ENCODE measurements around the gene PHACTR3. TPM values are rescaled to one million over a fixed set of nuclear protein-coding genes. Genes with fewer than 3 reads are reported as not detected.

PHACTR3 gene
- polyA plus RNA-seq, 2 of the 4 experiments (the other 2 are of a cell fraction), result not detected

- ChIA-PET POLR2A (no interaction called here), CTCF (interaction anchor here (0.7 kb wide), 1 partner anchor 63 kb away, joined by 3 read pairs; no protein-coding TSS in a partner anchor)
- WGBS (ENCODE audit: missing lambda C conversion rate), result 37% methylated on average over 10 of the region's 10 CpGs
- FAIRE-seq (no peak), DNase-seq (ENCODE audit: low read depth in 1 of 2, low spot score in 1 of 2) (no peak), ATAC-seq (no peak)
- H3K4me3 ChIP-seq, result no peak overlapping the region
- no peaks in the 10 kb centered on the region for H3K4me1 ChIP-seq
- H3K27ac ChIP-seq, result no peak overlapping the region
- TF ChIP-seq RAD21 (conservative IDR thresholded peaks at IDR 0.05 in 1 of 2, IDR thresholded peaks at IDR 0.05 in 1 of 2), result no peak
- no peak for TF ChIP-seq EP300 (IDR thresholded peaks at IDR 0.05)
- TF ChIP-seq JUNB (IDR thresholded peaks at IDR 0.05), result no peak
- TF ChIP-seq SREBF2 (IDR thresholded peaks at IDR 0.05), result no peak
- TF ChIP-seq CEBPB (IDR thresholded peaks at IDR 0.05), result no peak
- TF ChIP-seq, protein P1, sequence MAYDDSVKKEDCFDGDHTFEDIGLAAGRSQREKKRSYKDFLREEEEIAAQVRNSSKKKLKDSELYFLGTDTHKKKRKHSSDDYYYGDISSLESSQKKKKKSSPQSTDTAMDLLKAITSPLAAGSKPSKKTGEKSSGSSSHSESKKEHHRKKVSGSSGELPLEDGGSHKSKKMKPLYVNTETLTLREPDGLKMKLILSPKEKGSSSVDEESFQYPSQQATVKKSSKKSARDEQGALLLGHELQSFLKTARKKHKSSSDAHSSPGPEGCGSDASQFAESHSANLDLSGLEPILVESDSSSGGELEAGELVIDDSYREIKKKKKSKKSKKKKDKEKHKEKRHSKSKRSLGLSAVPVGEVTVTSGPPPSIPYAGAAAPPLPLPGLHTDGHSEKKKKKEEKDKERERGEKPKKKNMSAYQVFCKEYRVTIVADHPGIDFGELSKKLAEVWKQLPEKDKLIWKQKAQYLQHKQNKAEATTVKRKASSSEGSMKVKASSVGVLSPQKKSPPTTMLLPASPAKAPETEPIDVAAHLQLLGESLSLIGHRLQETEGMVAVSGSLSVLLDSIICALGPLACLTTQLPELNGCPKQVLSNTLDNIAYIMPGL (CRISPR knock-in tag; IDR thresholded peaks at IDR 0.05; ENCODE audit: borderline replicate concordance), result no peak
- TF ChIP-seq CHD2 (IDR thresholded peaks at IDR 0.05; ENCODE audit: low read length, partially characterized antibody), result no peak
- no peak for TF ChIP-seq ZSCAN20 (CRISPR knock-in tag; IDR thresholded peaks at IDR 0.05)
- TF ChIP-seq EHMT2 (IDR thresholded peaks at IDR 0.05; ENCODE audit: low read depth), result no peak
- no peak for TF ChIP-seq HOXB13 (CRISPR knock-in tag; IDR thresholded peaks at IDR 0.05; ENCODE audit: low read depth)
- TF ChIP-seq RNF2 (IDR thresholded peaks at IDR 0.05; ENCODE audit: borderline replicate concordance, low read depth), result no peak
- TF ChIP-seq HOXB5 (CRISPR knock-in tag; IDR thresholded peaks at IDR 0.05), result no peak
- TF ChIP-seq ESRRA (IDR thresholded peaks at IDR 0.05; ENCODE audit: borderline replicate concordance, low read length), result no peak
- TF ChIP-seq, protein P2, sequence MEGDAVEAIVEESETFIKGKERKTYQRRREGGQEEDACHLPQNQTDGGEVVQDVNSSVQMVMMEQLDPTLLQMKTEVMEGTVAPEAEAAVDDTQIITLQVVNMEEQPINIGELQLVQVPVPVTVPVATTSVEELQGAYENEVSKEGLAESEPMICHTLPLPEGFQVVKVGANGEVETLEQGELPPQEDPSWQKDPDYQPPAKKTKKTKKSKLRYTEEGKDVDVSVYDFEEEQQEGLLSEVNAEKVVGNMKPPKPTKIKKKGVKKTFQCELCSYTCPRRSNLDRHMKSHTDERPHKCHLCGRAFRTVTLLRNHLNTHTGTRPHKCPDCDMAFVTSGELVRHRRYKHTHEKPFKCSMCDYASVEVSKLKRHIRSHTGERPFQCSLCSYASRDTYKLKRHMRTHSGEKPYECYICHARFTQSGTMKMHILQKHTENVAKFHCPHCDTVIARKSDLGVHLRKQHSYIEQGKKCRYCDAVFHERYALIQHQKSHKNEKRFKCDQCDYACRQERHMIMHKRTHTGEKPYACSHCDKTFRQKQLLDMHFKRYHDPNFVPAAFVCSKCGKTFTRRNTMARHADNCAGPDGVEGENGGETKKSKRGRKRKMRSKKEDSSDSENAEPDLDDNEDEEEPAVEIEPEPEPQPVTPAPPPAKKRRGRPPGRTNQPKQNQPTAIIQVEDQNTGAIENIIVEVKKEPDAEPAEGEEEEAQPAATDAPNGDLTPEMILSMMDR (IDR thresholded peaks at IDR 0.05), result no peak
- TF ChIP-seq SMC3 (IDR thresholded peaks at IDR 0.05), result no peak
- peaks cover 17% of the 10 kb centered on the region for H3K9me3 ChIP-seq
- H3K4me2 ChIP-seq, result no peak overlapping the region
Measured at GRCh38 chr20:59661621-59662020, 57.3 kb downstream of the PHACTR3 start.

GRCh38 chr20:59662161-59662560 is 57.8 kb downstream of the PHACTR3 start:
- WGBS (ENCODE audit: missing lambda C conversion rate), result 7% methylated on average over 5 of the region's 5 CpGs
- CTCF ChIA-PET, result no interaction called here
- POLR2A ChIA-PET, result no interaction called here
- Histone ChIP-seq H3K9me3 (peaks cover 17% of the 10 kb centered on the region), H3K4me1 (no peaks in the 10 kb centered on the region), H3K4me3 (no peak overlapping the region), H3K4me2 (no peak overlapping the region), H3K27ac (no peak overlapping the region)
- ATAC-seq (no peak), DNase-seq (ENCODE audit: low read depth in 1 of 2, low spot score in 1 of 2) (no peak), FAIRE-seq (no peak)
- TF ChIP-seq NFE2L2 (conservative IDR thresholded peaks at IDR 0.05; ENCODE audit: low read length) (no peak), GATA3 (IDR thresholded peaks at IDR 0.05; ENCODE audit: borderline replicate concordance) (no peak), RCOR1 (IDR thresholded peaks at IDR 0.05; ENCODE audit: low read depth, low read length) (no peak), TFCP2L1 (CRISPR knock-in tag; IDR thresholded peaks at IDR 0.05) (no peak), FOXS1 (CRISPR knock-in tag; IDR thresholded peaks at IDR 0.05) (no peak), POLR2AphosphoS2 (conservative IDR thresholded peaks at IDR 0.05; ENCODE audit: low read length) (no peak), EHMT2 (IDR thresholded peaks at IDR 0.05; ENCODE audit: low read depth) (no peak), PBX3 (IDR thresholded peaks at IDR 0.05) (no peak), CHD2 (IDR thresholded peaks at IDR 0.05; ENCODE audit: low read length, partially characterized antibody) (no peak), FOSB (CRISPR knock-in tag; IDR thresholded peaks at IDR 0.05) (no peak), SREBF2 (IDR thresholded peaks at IDR 0.05) (no peak), HOXB5 (CRISPR knock-in tag; IDR thresholded peaks at IDR 0.05) (no peak), SMC3 (IDR thresholded peaks at IDR 0.05) (no peak), HOXA7 (CRISPR knock-in tag; IDR thresholded peaks at IDR 0.05) (no peak), POLR2A (IDR thresholded peaks at IDR 0.05; ENCODE audit: low read length) (no peak), ZNF302 (CRISPR knock-in tag; IDR thresholded peaks at IDR 0.05) (no peak), EHF (CRISPR knock-in tag; IDR thresholded peaks at IDR 0.05) (no peak)

All from A549 (cell line).